NCI-H510A (cell line): ENCODE measurements around the gene QARS1.

Source experiments
- DNase-seq: peaks from one replicate; lab custom pipeline; 2025; lab: John Stamatoyannopoulos, UW

QARS1 gene

GRCh38 chr3:49120438-49121131 lies 16.0 kb upstream of the QARS1 start, which contains the start of gene USP19:
TSS of gene USP19 (minus strand) at chr3:49120823. CDS start at chr3:49119145, 1,678 bp downstream.
- peak; percentile 81 for DNase-seq

GRCh38 chr3:49120096-49120437 lies 15.5 kb upstream of the QARS1 start:
- no peak for DNase-seq

- no peak for DNase-seq
These were observed 14.9 kb upstream of the QARS1 start for GRCh38 chr3:49119439-49119838.

GRCh38 chr3:49119036-49119435 lies 14.5 kb upstream of the QARS1 start:
- no peak for DNase-seq

GRCh38 chr3:49112262-49112661 lies 7.7 kb upstream of the QARS1 start:
- no peak for DNase-seq

- no peak for DNase-seq
These were observed 6.8 kb upstream of the QARS1 start for GRCh38 chr3:49111347-49111746.

- DNase-seq: no peak
These were observed 6.2 kb upstream of the QARS1 start for GRCh38 chr3:49110780-49111179.

- DNase-seq: no peak
These were observed 3.8 kb upstream of the QARS1 start for GRCh38 chr3:49108346-49108745.

GRCh38 chr3:49104052-49104426 lies 518 bp downstream of the QARS1 start:
- DNase-seq: no peak

- no peak for DNase-seq
These were observed 4.4 kb downstream of the QARS1 start for GRCh38 chr3:49100046-49100615.

- DNase-seq: no peak
These were observed 5.5 kb downstream of the QARS1 start for GRCh38 chr3:49098910-49099630.

GRCh38 chr3:49098429-49098828 lies 6.1 kb downstream of the QARS1 start:
- DNase-seq: no peak

- DNase-seq: peak; percentile 92
These were observed 10.4 kb downstream of the QARS1 start, which contains the start of gene QRICH1 for GRCh38 chr3:49093853-49094767. TSS of gene QRICH1 (minus strand) at chr3:49094071. CDS start at chr3:49077017, 17,054 bp downstream.

- peak; percentile 37 for DNase-seq
These were observed 11.4 kb downstream of the QARS1 start for GRCh38 chr3:49092938-49093852.

- DNase-seq: no peak
These were observed 23.1 kb downstream of the QARS1 start for GRCh38 chr3:49081429-49081828.

- no peak for DNase-seq
These were observed 25.3 kb downstream of the QARS1 start for GRCh38 chr3:49079270-49079669.

GRCh38 chr3:49076646-49077045 lies 27.9 kb downstream of the QARS1 start:
- no peak for DNase-seq

- DNase-seq: no peak
These were observed 28.4 kb downstream of the QARS1 start for GRCh38 chr3:49076116-49076515.

- no peak for DNase-seq
These were observed 46.5 kb downstream of the QARS1 start for GRCh38 chr3:49058011-49058410.

GRCh38 chr3:49057268-49057667 lies 47.3 kb downstream of the QARS1 start:
- no peak for DNase-seq

GRCh38 chr3:49054344-49054862 lies 50.2 kb downstream of the QARS1 start:
- no peak for DNase-seq
